ENCODE data around the gene RAD51B.

RAD51B gene

GRCh38 chr14:68506645-68507419, 687.3 kb downstream of the RAD51B start:
- no peak for DNase-seq (ENCODE audit: low read depth in 2 of 2)

- no peak for DNase-seq (ENCODE audit: low read depth in 2 of 2)
These were observed 688.0 kb downstream of the RAD51B start for GRCh38 chr14:68507544-68508081.

GRCh38 chr14:68508581-68508980, 689.0 kb downstream of the RAD51B start:
- no peak for DNase-seq (ENCODE audit: low read depth in 2 of 2)

GRCh38 chr14:68509188-68509983, 689.8 kb downstream of the RAD51B start:
- no peak for DNase-seq (ENCODE audit: low read depth in 2 of 2)

GRCh38 chr14:68510201-68511128, 690.9 kb downstream of the RAD51B start:
- DNase-seq (ENCODE audit: low read depth in 2 of 2): no peak

- DNase-seq (ENCODE audit: low read depth in 2 of 2): no peak
These were observed 691.8 kb downstream of the RAD51B start for GRCh38 chr14:68511129-68512047.

GRCh38 chr14:68512088-68512487, 692.5 kb downstream of the RAD51B start:
- DNase-seq (ENCODE audit: low read depth in 2 of 2): no peak

- no peak for DNase-seq (ENCODE audit: low read depth in 2 of 2)
These were observed 693.6 kb downstream of the RAD51B start for GRCh38 chr14:68513137-68513536.

- DNase-seq (ENCODE audit: low read depth in 2 of 2): no peak
These were observed 694.4 kb downstream of the RAD51B start for GRCh38 chr14:68513838-68514607.

- no peak for DNase-seq (ENCODE audit: low read depth in 2 of 2)
These were observed 695.1 kb downstream of the RAD51B start for GRCh38 chr14:68514608-68515194.

GRCh38 chr14:68516342-68516741, 696.8 kb downstream of the RAD51B start:
- no peak for DNase-seq (ENCODE audit: low read depth in 2 of 2)

GRCh38 chr14:68518166-68518565, 698.6 kb downstream of the RAD51B start:
- no peak for DNase-seq (ENCODE audit: low read depth in 2 of 2)

- DNase-seq (ENCODE audit: low read depth in 2 of 2): no peak
These were observed 699.4 kb downstream of the RAD51B start for GRCh38 chr14:68518761-68519670.

- no peak for DNase-seq (ENCODE audit: low read depth in 2 of 2)
These were observed 700.1 kb downstream of the RAD51B start for GRCh38 chr14:68519671-68520187.

- no peak for DNase-seq (ENCODE audit: low read depth in 2 of 2)
These were observed 701.3 kb downstream of the RAD51B start for GRCh38 chr14:68520637-68521556.

GRCh38 chr14:68521557-68521901, 702.0 kb downstream of the RAD51B start:
- no peak for DNase-seq (ENCODE audit: low read depth in 2 of 2)

GRCh38 chr14:68521961-68522509, 702.5 kb downstream of the RAD51B start:
- DNase-seq (ENCODE audit: low read depth in 2 of 2): no peak
